Thyroid gland (tissue), 4 donors: ENCODE data around the gene FOSB. TPM values are rescaled to one million over a fixed set of nuclear protein-coding genes. Genes with fewer than 3 reads are reported as not detected.
A peak's percentile ranks its signal among the peaks of the same experiment; 100 is the strongest.
"Not testable (repeated sequence)": the region's sequence is repeated elsewhere in the genome, so short reads cannot be mapped to it uniquely, and the experiment has no call there.

Experiments
- DNase-seq, 2 donors: peaks; one replicate each; pipeline ENCODE4 v3.0.0-alpha.2; 2019
- H3K27ac ChIP-seq, 3 donors: fragments of 200-600 bp; sonication (generic); 1 replicate in 2 of 3; 2 replicates in 1 of 3; pipeline ENCODE4 v1.5.1; 2016 to 2019; ENCODE audit warnings: mild to moderate bottlenecking in 1 of 3, moderate library complexity in 1 of 3
- H3K27me3 ChIP-seq: fragments of 200-600 bp; sonication (generic); one replicate; pipeline ENCODE4 v1.5.1; 2019
- H3K36me3 ChIP-seq, 2 donors: fragments of 200-600 bp; sonication (generic); one replicate each; pipeline ENCODE4 v1.5.1; 2016 to 2019
- H3K4me1 ChIP-seq, 2 donors: fragments of 200-600 bp; sonication (generic); one replicate each; pipeline ENCODE4 v1.5.1; 2017 to 2019
- H3K4me3 ChIP-seq, 3 donors: fragments of 200-600 bp; sonication (generic); replicated peaks in 1 of 3; 1 replicate in 2 of 3; 2 replicates in 1 of 3; pipeline ENCODE4 v1.5.1; 2016; ENCODE audit warnings: mild to moderate bottlenecking in 1 of 3
- H3K9me3 ChIP-seq: fragments of 200-600 bp; sonication (generic); one replicate; pipeline ENCODE4 v1.5.1; 2017
- POLR2A ChIP-seq, 2 donors: fragments of 450-650 bp; IDR thresholded peaks; one replicate each; pipeline ENCODE4 v1.6.1; 2017; ENCODE audit warnings: antibody characterized with exemption in 2 of 2, mild to moderate bottlenecking in 2 of 2, moderate library complexity in 1 of 2
- WGBS, 2 donors: methylation state at CpG; one replicate each; pipeline ENCODE4 v1.1.5; 2017; 5-methylcytosine and 5-hydroxymethylcytosine counted together
- intact Hi-C: fragments of 100-400 bp; cut with DNase I; formaldehyde crosslinking; loops from one replicate; pipeline ENCODE4 v1.15.1; 2023
- total RNA-seq, 4 donors: library from RNA; depleted of rRNA; stranded (reverse); fragments of >200 nt; gene quantifications; one replicate each; pipeline ENCODE4 v1.2.3, GENCODE V29; 2016
- TF ChIP-seq, protein P1 (sequence below), 6 experiments: fragments of 200-600 bp in 3 of 6; fragments of 450-650 bp in 3 of 6; sonication (generic) in 3 of 6; IDR thresholded peaks; one replicate each; pipeline ENCODE4 v1.5.1; 2016 to 2019; ENCODE audit warnings: antibody characterized with exemption in 6 of 6, mild to moderate bottlenecking in 2 of 6, inconsistent platforms in 1 of 6, moderate library complexity in 1 of 6

FOSB gene
- total RNA-seq, 4 donors from 2014 or later: 1.6 to 3.3 (median 2.4) TPM

DNA sequence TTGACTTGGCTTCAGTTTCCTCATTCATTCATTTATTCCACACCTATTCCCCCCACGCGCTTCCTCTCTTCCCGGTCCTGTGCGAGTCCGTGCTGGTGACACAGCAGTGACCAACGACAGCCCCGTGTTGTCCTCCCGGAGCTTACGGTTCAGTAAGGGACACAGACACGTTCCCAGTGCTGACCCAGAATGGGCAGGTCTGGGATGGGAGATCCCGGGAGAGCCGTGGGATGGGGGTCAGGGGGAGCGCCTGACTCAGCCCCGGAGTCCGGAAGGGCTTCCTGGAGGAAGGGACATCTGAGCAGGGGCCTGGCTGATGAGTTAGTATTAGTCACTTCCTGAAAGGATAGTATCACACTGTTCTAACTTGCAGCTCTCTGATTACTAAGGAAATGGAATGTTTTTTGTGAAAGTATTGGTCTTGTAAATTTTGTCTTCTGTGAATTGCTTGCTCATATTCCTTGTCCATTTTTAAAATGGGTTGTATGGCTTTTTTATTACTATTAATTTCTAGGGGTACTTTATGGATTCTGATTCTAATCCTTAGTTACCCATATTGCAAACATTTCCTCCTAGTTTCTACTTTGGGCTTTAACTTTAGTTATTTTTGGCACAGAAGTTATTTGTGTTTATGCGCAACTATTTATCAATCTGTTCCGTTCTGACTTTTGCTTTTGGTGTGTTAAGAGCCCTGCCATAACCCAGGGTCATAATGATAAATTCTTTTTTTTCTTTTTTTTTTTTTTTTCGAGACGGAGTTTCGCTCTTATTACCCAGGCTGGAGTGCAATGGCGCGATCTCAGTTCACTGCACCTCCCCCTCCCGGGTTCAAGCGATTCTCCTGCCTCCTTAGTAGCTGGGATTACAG is 43.4 kb upstream of the FOSB start:
- DNase-seq: peak; percentile 56
- Histone ChIP-seq H3K4me1 (peaks cover 17 to 29% of the 10 kb centered on the region in 2 donors), H3K9me3 (no peaks in the 10 kb centered on the region), H3K27me3 (no peaks in the 10 kb centered on the region), H3K36me3 (no peaks in the 10 kb centered on the region), H3K4me3 (peak overlapping the region in 1 of 3 donors; percentile 44), H3K27ac (peak overlapping the region; percentile 58 to 90 (median 88))
- no peak for TF ChIP-seq POLR2A (IDR thresholded peaks at IDR 0.05)
- TF ChIP-seq, protein P1, sequence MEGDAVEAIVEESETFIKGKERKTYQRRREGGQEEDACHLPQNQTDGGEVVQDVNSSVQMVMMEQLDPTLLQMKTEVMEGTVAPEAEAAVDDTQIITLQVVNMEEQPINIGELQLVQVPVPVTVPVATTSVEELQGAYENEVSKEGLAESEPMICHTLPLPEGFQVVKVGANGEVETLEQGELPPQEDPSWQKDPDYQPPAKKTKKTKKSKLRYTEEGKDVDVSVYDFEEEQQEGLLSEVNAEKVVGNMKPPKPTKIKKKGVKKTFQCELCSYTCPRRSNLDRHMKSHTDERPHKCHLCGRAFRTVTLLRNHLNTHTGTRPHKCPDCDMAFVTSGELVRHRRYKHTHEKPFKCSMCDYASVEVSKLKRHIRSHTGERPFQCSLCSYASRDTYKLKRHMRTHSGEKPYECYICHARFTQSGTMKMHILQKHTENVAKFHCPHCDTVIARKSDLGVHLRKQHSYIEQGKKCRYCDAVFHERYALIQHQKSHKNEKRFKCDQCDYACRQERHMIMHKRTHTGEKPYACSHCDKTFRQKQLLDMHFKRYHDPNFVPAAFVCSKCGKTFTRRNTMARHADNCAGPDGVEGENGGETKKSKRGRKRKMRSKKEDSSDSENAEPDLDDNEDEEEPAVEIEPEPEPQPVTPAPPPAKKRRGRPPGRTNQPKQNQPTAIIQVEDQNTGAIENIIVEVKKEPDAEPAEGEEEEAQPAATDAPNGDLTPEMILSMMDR (IDR thresholded peaks at IDR 0.05): no peak
- intact Hi-C loops: no loop called here
- 16 to 17% methylated on average over 24 of the region's 24 CpGs for WGBS, 2 donors

DNA sequence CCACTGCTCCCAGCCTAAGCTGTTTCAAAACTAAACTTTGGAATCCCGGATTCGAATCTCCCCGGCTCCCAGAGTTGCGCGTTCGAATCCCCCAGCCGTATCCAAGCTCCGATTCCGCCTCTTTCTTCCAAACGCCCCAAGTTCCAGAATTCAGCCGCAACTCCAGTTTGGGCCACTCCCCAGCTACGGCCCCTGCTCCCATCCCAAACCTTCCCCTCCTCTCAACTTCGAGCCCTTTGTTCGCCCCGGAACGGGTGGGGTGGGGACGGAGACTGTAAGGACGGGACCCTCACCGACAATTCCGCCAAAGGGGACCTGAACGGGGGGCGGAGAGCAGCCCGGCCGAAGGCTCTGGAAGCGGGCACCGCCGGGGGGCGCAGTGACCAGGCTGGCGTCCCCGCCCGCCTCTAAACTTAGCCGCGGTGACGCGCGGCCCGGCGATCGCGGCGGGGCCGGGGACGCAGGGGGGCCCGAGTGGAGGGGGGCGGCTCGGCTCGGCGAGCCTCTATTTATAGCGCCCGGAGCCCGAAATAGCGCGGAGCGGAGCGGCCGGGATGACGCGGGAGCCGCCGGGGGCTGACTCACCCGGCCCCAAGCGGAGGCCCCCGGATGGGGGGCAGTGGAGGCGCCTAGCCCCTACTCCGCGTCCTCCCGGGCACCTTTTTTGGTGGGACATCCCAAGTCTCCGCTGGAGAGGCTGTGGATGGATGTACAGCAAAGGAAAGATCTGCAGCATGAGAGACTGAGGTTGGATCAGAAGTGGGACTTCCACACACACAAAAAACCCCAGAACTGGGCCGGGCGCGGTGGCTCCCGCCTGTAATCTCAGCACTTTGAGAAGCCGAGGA is 39.2 kb upstream of the FOSB start:
- Histone ChIP-seq H3K27ac (peak overlapping the region; percentile 6 to 68 (median 53)), H3K27me3 (no peaks in the 10 kb centered on the region), H3K9me3 (no peaks in the 10 kb centered on the region), H3K36me3 (no peaks in the 10 kb centered on the region), H3K4me3 (peak overlapping the region in 2 of 3 donors; percentile 2 to 42), H3K4me1 (peaks cover 10 to 17% of the 10 kb centered on the region in 2 donors)
- intact Hi-C loops: no loop called here
- peak; percentile 23 to 39 for DNase-seq
- 2 to 5% methylated on average over 30 to 47 of the region's 73 CpGs for WGBS, 2 donors
- TF ChIP-seq POLR2A (IDR thresholded peaks at IDR 0.05): no peak
- TF ChIP-seq, protein P1 (IDR thresholded peaks at IDR 0.05): peak in 3 of 6 experiments; percentile 10 to 36 (median 20)

DNA sequence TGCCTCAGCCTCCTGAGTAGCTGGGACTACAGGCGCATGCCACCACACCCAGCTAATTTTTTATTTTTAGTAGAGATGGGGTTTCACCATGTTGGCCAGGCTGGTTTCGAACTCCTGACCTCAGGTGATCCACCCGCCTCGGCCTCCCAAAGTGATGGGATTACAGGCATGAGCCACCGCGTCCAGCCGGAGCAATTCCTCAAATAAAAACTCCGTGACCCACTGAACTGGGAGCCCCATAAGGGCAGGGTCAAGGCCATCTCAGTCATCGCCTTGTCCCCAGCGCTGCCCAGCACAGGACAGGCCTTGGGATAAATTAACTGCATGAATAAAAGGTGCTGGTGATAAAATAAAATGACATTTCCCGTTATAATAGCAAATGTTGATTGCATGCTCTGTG is 37.9 kb upstream of the FOSB start:
- H3K4me1 ChIP-seq: peaks cover 10 to 17% of the 10 kb centered on the region in 2 donors
- intact Hi-C loops, H3K27me3 ChIP-seq, H3K36me3 ChIP-seq, H3K4me3 ChIP-seq, H3K27ac ChIP-seq, H3K9me3 ChIP-seq, DNase-seq: not testable (repeated sequence)
- 84 to 86% methylated on average over 11 of the region's 11 CpGs for WGBS, 2 donors

DNA sequence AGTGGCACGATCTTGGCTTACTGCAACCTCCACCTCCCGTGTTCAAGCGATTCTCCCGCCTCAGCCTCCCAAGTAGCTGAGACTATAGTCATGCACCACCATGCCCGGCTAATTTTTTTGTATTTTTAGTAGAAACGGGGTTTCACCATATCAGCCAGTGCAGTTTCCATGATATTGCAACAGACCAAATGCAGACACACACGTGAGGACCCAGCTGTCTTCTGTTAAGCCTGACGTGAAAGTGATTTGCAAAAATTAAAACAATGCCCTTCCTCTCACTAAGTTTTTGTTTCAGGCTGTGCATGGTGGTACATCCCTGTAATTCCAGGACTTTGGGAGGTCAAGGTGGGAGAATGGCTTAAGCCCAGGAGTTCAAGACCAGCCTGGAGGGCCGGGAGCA is 36.8 kb upstream of the FOSB start:
- H3K4me1 ChIP-seq, H3K36me3 ChIP-seq, DNase-seq, H3K4me3 ChIP-seq, H3K27me3 ChIP-seq, H3K9me3 ChIP-seq, intact Hi-C loops, H3K27ac ChIP-seq: not testable (repeated sequence)
- WGBS, 2 donors: 60 to 67% methylated on average over 8 to 9 of the region's 9 CpGs

DNA sequence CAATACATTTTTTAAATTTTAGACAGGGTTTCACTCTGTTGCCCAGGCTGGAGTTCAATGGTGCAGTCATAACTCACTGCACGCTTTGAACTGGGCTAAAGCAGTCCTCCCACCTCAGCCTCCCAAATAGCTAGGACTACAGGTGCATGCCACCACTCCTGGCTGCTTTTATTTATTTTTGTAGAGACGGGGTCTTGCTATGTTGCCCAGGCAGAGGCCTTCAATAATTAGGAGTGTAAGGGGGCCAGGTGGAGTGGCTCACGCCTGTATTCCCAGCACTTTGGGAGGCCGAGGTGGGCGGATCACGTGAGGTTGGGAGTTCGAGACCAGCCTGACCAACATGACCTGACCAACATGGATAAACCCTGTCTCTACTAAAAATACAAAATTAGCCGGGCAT is 35.3 kb upstream of the FOSB start:
- H3K27ac ChIP-seq, H3K4me1 ChIP-seq, intact Hi-C loops, H3K4me3 ChIP-seq, DNase-seq, H3K27me3 ChIP-seq, H3K36me3 ChIP-seq, H3K9me3 ChIP-seq: not testable (repeated sequence)
- WGBS, 2 donors: 93 to 96% methylated on average over 8 of the region's 8 CpGs

DNA sequence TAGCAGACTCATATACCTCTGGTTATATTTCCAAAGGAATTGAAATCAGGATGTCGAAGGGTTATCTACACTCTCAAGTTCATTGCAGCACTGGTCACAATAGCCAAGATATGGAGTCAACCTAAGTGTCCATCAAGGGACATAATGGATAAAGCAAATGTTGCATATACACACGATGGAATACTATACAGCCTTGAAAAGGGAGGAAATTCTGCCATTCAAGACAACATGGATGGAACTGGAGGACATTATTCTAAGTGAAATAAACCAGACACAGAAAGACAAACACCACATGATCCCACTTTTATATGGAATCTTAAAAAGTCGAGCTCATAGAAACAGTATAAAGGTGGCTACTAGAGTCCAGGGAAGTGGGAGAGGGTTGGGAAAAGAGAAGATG is 30.5 kb upstream of the FOSB start:
- TF ChIP-seq, protein P1 (IDR thresholded peaks at IDR 0.05): no peak
- no peaks in the 10 kb centered on the region for H3K9me3 ChIP-seq
- 83 to 85% methylated on average over 3 of the region's 3 CpGs for WGBS, 2 donors
- intact Hi-C loops: no loop called here
- H3K27ac ChIP-seq: no peak overlapping the region
- H3K4me3 ChIP-seq: no peak overlapping the region
- no peak for DNase-seq
- no peaks in the 10 kb centered on the region for H3K36me3 ChIP-seq
- H3K4me1 ChIP-seq: peaks cover 0 to 5% of the 10 kb centered on the region in 2 donors
- H3K27me3 ChIP-seq: no peaks in the 10 kb centered on the region
